Brain pericyte (primary cell): ENCODE measurements around the gene CTSW.

ENCODE experiments used
- DNase-seq: peaks from one replicate; pipeline ENCODE4 v3.0.0-alpha.2; 2012; ENCODE audit warnings: low read depth, low spot score

The CTSW gene

GRCh38 chr11:65903068-65903481 is 23.4 kb downstream of the CTSW start:
- no peak for DNase-seq

- no peak for DNase-seq
These were observed 24.1 kb downstream of the CTSW start for GRCh38 chr11:65903715-65904114.

- no peak for DNase-seq
These were observed 27.0 kb downstream of the CTSW start for GRCh38 chr11:65906602-65907001.

GRCh38 chr11:65907878-65908277 is 28.2 kb downstream of the CTSW start:
- no peak for DNase-seq

GRCh38 chr11:65911682-65912568 is 32.3 kb downstream of the CTSW start:
- no peak for DNase-seq

- DNase-seq = no peak
These were observed 33.2 kb downstream of the CTSW start for GRCh38 chr11:65912845-65913244.

GRCh38 chr11:65915101-65915820 is 35.6 kb downstream of the CTSW start:
- no peak for DNase-seq

GRCh38 chr11:65915821-65916251 is 36.2 kb downstream of the CTSW start:
- DNase-seq = peak; percentile 75

GRCh38 chr11:65916391-65916790 is 36.8 kb downstream of the CTSW start:
- DNase-seq = no peak

- no peak for DNase-seq
These were observed 37.4 kb downstream of the CTSW start for GRCh38 chr11:65917077-65917433.

- DNase-seq = no peak
These were observed 38.0 kb downstream of the CTSW start for GRCh38 chr11:65917434-65918210.

GRCh38 chr11:65918211-65919140 is 38.8 kb downstream of the CTSW start, which contains the start of gene C11orf68:
C11orf68 (minus strand) TSS chr11:65919062; CDS start chr11:65919031, 31 bp downstream.
- DNase-seq = no peak

GRCh38 chr11:65919141-65919572 is 39.5 kb downstream of the CTSW start, which contains the start of gene DRAP1:
DRAP1 (plus strand) TSS chr11:65919426; CDS start chr11:65919502, 76 bp downstream.
- peak; percentile 87 for DNase-seq

GRCh38 chr11:65919573-65920371 is 40.1 kb downstream of the CTSW start:
- no peak for DNase-seq

- DNase-seq = no peak
These were observed 40.8 kb downstream of the CTSW start for GRCh38 chr11:65920372-65920802.

GRCh38 chr11:65921033-65921555 is 41.5 kb downstream of the CTSW start:
- no peak for DNase-seq

- no peak for DNase-seq
These were observed 42.2 kb downstream of the CTSW start for GRCh38 chr11:65921876-65922275.

GRCh38 chr11:65922565-65922964 is 42.9 kb downstream of the CTSW start:
- DNase-seq = no peak

GRCh38 chr11:65925397-65925796 is 45.8 kb downstream of the CTSW start:
- DNase-seq = no peak
